Measurements from ENCODE around the gene RFX5.
A peak's percentile ranks its signal among the peaks of the same experiment; 100 is the strongest.
"Not testable (repeated sequence)": the region's sequence is repeated elsewhere in the genome, so short reads cannot be mapped to it uniquely, and the experiment has no call there.

RFX5 gene

DNA sequence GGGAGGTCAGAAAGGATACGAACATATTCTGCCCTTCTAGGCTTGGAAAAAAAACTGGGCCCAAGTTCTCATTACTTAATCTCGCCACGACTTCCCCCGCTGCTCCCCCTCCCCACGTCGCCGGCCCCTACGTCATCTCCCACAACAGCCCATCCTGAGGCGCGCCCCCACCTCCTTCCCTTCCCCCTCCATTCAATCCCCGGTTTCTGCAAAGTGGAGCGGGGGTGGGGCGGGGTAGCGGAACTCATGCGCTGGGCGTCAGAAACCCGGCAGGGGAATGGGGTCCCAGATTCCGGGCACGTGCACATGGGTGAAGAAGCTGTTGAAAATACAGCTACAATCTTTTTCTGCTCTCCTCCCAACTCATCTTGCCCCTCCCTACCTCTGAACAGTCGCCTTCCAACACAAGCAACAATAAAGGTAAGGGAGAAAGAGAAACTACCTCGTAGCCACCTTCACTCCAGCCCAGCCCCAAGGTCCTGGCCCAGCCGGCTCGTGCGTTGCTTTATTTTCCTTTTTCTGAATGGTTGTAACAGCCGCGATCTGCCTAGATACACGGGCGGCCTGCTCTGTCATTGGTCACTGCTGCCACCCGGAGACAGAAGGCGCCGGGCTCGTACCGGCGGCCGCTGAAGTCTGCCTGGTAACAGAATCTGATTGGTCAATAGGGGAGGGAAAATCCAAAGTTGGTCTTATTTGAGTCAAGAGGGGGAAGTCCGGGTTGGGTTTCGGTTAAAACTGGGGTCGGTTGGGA is at the start of gene RFX5:
Gene RFX5 (minus strand): TSS at position 484 of the 754 bp plus-strand sequence. CDS start 932 bp downstream, outside the sequence.
- DNase-seq (ENCODE audit: low read depth) = peak; percentile 99
- H3K4me3 ChIP-seq (ENCODE audit: low read depth, low read length) = peak within 1 kb of the TSS; percentile 90
- peak; percentile 41 for TF ChIP-seq POLR2A (IDR thresholded peaks at IDR 0.05; ENCODE audit: extremely low read depth, insufficient read length)
- TF ChIP-seq, protein P1, sequence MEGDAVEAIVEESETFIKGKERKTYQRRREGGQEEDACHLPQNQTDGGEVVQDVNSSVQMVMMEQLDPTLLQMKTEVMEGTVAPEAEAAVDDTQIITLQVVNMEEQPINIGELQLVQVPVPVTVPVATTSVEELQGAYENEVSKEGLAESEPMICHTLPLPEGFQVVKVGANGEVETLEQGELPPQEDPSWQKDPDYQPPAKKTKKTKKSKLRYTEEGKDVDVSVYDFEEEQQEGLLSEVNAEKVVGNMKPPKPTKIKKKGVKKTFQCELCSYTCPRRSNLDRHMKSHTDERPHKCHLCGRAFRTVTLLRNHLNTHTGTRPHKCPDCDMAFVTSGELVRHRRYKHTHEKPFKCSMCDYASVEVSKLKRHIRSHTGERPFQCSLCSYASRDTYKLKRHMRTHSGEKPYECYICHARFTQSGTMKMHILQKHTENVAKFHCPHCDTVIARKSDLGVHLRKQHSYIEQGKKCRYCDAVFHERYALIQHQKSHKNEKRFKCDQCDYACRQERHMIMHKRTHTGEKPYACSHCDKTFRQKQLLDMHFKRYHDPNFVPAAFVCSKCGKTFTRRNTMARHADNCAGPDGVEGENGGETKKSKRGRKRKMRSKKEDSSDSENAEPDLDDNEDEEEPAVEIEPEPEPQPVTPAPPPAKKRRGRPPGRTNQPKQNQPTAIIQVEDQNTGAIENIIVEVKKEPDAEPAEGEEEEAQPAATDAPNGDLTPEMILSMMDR (IDR thresholded peaks at IDR 0.05; ENCODE audit: low read depth, low read length) = no peak
- TF ChIP-seq, protein P2, sequence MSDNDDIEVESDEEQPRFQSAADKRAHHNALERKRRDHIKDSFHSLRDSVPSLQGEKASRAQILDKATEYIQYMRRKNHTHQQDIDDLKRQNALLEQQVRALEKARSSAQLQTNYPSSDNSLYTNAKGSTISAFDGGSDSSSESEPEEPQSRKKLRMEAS (IDR thresholded peaks at IDR 0.05; ENCODE audit: low read depth, low read length) = peak; percentile 91
- peak; percentile 89 for TF ChIP-seq MYC (IDR thresholded peaks at IDR 0.05; ENCODE audit: low read depth, low read length)

DNA sequence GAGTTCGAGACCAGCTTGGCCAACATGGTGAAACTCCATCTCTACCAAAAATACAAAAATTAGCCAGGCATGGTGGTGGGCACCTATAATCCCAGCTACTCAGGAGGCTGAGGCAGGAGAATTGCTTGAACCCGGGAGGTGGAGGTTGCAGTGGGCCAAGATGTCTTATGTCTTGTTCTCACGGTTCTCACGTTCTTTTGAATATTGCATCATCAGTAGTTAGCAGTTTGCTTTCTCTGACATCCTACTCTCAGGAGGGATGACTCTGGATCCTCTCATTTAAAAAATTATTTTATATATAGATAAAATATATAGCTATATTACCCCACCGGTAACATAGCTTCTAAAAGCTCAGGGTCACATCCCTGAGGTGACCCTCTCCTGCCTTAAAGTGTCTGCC is 49.2 kb upstream of the RFX5 start:
- not testable (repeated sequence) for DNase-seq (ENCODE audit: low read depth); H3K4me3 ChIP-seq (ENCODE audit: low read depth, low read length)

- no peak for DNase-seq (ENCODE audit: low read depth)
- no peak for TF ChIP-seq POLR2A (IDR thresholded peaks at IDR 0.05; ENCODE audit: extremely low read depth, insufficient read length)
- no peak overlapping the region for H3K4me3 ChIP-seq (ENCODE audit: low read depth, low read length)
These were observed 46.5 kb upstream of the RFX5 start for GRCh38 chr1:151393583-151393982.

DNA sequence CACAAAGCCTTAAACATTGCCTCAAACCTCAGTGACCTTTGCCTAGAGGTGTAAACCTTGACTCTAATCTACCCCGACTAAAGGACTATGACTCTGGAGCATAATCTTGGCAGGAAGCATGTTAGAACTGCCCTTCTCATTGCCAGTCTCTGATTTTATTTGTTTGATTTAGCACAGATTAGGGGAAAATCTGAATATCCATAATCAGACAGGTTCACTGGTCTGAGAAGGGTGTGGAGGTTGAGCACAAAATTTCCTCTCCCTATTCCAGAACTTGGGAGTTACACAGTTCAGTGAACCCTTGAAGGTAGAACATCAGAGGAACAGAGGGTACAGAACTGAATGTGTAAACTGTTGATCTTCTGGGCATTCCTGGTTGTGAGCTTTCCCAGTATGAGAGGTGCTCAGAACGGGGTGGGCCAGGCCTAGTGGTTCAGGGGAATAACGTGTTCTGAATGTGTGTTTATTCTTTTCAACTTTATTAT is 44.1 kb upstream of the RFX5 start:
- H3K4me3 ChIP-seq (ENCODE audit: low read depth, low read length) = no peak overlapping the region
- no peak for TF ChIP-seq MYC (IDR thresholded peaks at IDR 0.05; ENCODE audit: low read depth, low read length)
- no peak for TF ChIP-seq POLR2A (IDR thresholded peaks at IDR 0.05; ENCODE audit: extremely low read depth, insufficient read length)
- TF ChIP-seq, protein P1 (IDR thresholded peaks at IDR 0.05; ENCODE audit: low read depth, low read length) = no peak
- TF ChIP-seq, protein P2 (IDR thresholded peaks at IDR 0.05; ENCODE audit: low read depth, low read length) = no peak
- DNase-seq (ENCODE audit: low read depth) = no peak

- not testable (repeated sequence) for DNase-seq (ENCODE audit: low read depth)
These were observed 43.4 kb upstream of the RFX5 start for GRCh38 chr1:151390221-151391078.

DNA sequence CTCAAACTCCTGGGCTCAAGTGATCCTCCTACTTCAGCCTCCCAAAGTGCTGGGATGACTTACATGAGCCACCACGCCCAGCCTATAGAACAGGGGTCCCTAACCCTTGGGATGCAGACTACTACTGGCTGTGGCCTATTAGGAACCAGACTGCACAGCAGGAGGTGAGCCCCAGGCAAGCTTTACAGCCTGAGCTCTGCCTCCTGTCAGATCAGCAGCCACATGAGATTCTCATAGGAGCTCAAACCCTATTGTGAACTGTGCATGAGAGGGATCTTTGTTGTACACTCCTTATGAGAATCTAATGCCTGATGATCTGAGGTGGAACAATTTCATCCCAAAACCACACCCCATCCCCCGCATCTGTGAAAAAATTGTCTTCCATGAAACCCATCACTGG is 39.0 kb upstream of the RFX5 start:
- TF ChIP-seq POLR2A (IDR thresholded peaks at IDR 0.05; ENCODE audit: extremely low read depth, insufficient read length) (no peak), MYC (IDR thresholded peaks at IDR 0.05; ENCODE audit: low read depth, low read length) (no peak)
- no peak for DNase-seq (ENCODE audit: low read depth)
- H3K4me3 ChIP-seq (ENCODE audit: low read depth, low read length) = no peak overlapping the region

More at GRCh38 chr1:151390221-151391078, 43.4 kb upstream of the RFX5 start:
- not testable (repeated sequence) for H3K4me3 ChIP-seq (ENCODE audit: low read depth, low read length)

DNA sequence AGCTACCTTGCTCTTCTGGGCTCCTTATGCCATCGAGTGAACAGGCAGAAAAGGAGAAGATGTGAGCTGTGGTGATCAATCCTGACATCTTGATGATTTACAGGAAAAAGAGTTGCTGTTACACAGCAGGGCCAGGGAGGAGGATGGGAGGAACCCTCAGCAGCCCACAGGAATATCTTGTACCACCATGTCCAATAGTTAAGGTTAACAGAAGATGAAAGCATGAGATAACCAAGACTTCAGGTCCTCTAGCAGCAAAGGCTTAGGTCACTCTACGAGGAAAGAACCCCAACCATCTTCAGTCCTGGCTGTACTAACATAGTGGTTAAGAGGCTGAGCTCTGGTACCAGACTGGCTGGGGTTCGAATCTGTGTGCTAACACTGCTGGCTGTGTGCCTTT is 37.5 kb upstream of the RFX5 start:
- H3K4me3 ChIP-seq (ENCODE audit: low read depth, low read length) = no peak overlapping the region
- TF ChIP-seq, protein P2 (IDR thresholded peaks at IDR 0.05; ENCODE audit: low read depth, low read length) = no peak
- TF ChIP-seq POLR2A (IDR thresholded peaks at IDR 0.05; ENCODE audit: extremely low read depth, insufficient read length) (no peak), MYC (IDR thresholded peaks at IDR 0.05; ENCODE audit: low read depth, low read length) (no peak)
- TF ChIP-seq, protein P1 (IDR thresholded peaks at IDR 0.05; ENCODE audit: low read depth, low read length) = no peak
- no peak for DNase-seq (ENCODE audit: low read depth)

All from NB4 (cell line).